GM23248 (cell line): ENCODE data around the gene TMEM116.

Source experiments
- EZH2 ChIP-seq: fragments of 200-600 bp; sonication (generic); IDR thresholded peaks from 2 replicates; pipeline ENCODE4 v1.6.1; 2018; ENCODE audit warnings: antibody characterized with exemption, mild to moderate bottlenecking; ENCODE audit not compliant: insufficient read depth, poor library complexity, severe bottlenecking
- EZH2phosphoT487 ChIP-seq: fragments of 200-600 bp; sonication (generic); IDR thresholded peaks from 2 replicates; pipeline ENCODE4 v1.6.1; 2018; ENCODE audit warnings: antibody characterized with exemption, moderate library complexity, mild to moderate bottlenecking, low read depth; ENCODE audit not compliant: insufficient read depth

GRCh38 chr12:112061137-112061536 is 48.2 kb upstream of the TMEM116 start:
- no peak for TF ChIP-seq EZH2phosphoT487
- no peak for TF ChIP-seq EZH2
